Fibroblast of lung (primary cell): ENCODE data around the gene PRM1.
"Not testable (repeated sequence)": the region's sequence is repeated elsewhere in the genome, so short reads cannot be mapped to it uniquely, and the experiment has no call there.

Experiments
- EZH2 ChIP-seq: IDR thresholded peaks from 2 replicates; pipeline ENCODE4 v1.5.1; 2012; ENCODE audit warnings: low read length, control low read depth, mild to moderate bottlenecking; ENCODE audit errors: missing control alignments
- TF ChIP-seq, protein P1 (sequence below), 2 donors: IDR thresholded peaks in 1 of 2; conservative IDR thresholded peaks in 1 of 2; 1 replicate in 1 of 2; 2 replicates in 1 of 2; pipeline ENCODE4 v1.5.1; 2011 to 2012; ENCODE audit warnings: low read length in 2 of 2, control low read depth in 1 of 2, inconsistent platforms in 1 of 2, low read depth in 1 of 2, mild to moderate bottlenecking in 1 of 2

DNA sequence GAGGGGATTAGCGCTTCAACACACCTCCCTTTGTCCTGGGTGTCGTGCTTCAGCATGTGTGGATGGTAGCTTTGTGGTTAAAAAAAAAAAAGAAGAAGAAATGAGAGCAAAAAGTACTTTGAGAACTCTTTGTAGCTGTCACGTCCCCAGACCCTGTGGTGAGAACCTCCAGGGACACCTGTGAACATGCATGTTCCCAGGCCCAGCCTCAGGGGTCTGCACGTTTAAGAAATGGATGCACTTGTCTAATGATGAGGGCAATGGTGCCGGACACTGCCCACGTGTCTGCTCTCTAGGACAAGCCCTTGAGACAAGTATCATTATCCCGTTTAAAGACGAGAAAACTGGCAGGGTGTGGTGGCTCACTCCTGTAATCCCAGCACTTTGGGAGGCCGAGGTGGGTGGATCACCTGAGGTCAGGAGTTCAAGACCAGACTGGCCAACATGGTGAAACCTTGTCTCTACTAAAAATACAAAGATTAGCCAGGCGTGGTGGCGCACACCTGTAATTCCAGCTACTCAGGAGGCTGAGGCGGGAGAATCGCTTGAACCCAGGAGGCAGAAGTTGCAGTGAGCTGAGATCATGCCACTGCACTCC lies 17.9 kb upstream of the PRM1 start:
- TF ChIP-seq, protein P1, sequence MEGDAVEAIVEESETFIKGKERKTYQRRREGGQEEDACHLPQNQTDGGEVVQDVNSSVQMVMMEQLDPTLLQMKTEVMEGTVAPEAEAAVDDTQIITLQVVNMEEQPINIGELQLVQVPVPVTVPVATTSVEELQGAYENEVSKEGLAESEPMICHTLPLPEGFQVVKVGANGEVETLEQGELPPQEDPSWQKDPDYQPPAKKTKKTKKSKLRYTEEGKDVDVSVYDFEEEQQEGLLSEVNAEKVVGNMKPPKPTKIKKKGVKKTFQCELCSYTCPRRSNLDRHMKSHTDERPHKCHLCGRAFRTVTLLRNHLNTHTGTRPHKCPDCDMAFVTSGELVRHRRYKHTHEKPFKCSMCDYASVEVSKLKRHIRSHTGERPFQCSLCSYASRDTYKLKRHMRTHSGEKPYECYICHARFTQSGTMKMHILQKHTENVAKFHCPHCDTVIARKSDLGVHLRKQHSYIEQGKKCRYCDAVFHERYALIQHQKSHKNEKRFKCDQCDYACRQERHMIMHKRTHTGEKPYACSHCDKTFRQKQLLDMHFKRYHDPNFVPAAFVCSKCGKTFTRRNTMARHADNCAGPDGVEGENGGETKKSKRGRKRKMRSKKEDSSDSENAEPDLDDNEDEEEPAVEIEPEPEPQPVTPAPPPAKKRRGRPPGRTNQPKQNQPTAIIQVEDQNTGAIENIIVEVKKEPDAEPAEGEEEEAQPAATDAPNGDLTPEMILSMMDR (conservative IDR thresholded peaks at IDR 0.05 in 1 of 2, IDR thresholded peaks at IDR 0.05 in 1 of 2; ENCODE audit: low read depth in 1 of 2, low read length in 2 of 2) = not testable (repeated sequence)
- TF ChIP-seq EZH2 = not testable (repeated sequence)
